ENCODE measurements around the gene CFAP157.

CFAP157 gene

DNA sequence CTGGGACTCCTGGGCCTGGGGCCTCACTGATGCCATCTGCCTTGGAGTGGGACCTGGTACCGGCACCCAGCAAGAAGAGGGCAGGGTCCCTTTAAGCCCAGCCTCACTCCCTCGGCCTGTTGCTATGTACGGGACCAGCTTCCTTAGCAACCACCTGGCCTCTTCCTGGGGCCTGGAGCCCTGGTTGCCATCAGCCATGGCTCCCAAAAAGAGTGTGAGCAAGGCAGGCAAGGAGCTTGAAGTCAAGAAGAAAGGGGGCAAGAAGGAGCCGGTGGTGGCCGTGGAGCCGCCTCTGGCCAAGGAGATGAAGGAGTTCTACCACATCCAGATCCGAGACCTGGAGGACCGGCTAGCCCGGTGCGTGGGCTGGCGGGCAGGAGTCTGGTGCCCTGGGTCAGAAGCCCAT is at the start of gene CFAP157:
Gene CFAP157, plus strand, starts transcription at position 153 of the 406 bp plus-strand sequence. Its CDS starts 44 bp downstream, at position 197.
- DNase-seq (ENCODE audit: low read depth in 1 of 2, low spot score in 1 of 2): no peak

- DNase-seq (ENCODE audit: low read depth in 1 of 2, low spot score in 1 of 2): no peak
These were observed 48.4 kb upstream of the CFAP157 start for GRCh38 chr9:127658428-127658827.

DNA sequence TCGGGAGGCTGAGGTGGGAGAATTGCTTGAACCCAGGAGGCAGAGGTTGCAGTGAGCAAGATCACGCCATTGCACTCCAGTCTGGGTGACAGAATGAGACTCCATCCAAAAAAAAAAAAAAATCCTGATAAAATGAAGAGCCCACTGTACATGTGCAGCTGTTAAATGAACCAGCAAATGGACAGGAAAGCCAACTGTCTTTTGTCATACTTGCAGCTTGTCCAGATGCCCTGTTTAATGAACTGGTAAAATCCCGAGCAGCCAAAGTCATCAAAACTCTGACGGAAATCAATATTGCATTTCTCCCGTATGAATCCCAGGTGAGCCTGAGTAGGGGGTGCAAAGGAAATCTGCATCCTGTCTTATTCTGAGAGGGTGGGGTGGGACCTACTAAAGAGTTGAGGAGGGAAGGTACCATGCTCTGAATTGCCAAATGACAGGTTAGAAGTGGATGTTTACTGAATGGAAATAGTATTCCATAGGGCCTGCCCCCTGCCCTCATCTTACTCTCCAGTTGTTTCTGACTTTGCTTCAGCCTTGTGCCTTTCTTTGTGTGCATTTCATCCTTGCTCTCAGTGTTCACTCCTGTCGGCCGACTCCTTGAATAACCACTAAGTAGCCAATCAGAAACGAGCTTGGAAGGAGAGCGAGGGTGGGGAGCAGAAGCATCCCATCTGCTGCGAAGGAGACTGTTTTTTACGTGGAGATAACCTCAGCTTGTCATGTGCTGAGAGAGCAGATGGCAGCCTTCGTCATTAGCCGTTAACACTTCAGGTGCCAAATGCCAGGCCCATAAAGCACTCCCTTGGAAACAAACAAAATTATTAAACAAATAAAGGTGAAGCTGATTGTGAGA is 45.7 kb upstream of the CFAP157 start:
- no peak for DNase-seq (ENCODE audit: low read depth in 1 of 2, low spot score in 1 of 2)

GRCh38 chr9:127662617-127663016 is 44.2 kb upstream of the CFAP157 start:
- DNase-seq (ENCODE audit: low read depth in 1 of 2, low spot score in 1 of 2): no peak

DNA sequence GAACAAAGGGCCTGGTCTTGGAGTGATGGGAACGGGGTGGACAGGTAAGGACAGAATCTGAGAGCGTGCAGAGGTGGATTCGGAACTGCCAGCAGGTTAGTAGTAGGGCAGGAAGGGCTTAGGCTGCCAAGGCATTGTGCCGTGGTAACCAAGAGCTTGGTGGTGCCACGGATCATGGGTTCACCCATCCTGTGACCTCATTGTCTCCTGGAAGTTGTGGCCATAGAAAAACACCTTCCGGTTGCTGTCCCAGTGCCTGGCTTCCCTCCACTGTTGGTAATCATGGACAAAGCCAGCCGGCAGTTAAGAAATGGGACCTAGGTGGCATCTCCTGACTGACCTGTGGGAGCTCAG is 42.5 kb upstream of the CFAP157 start:
- DNase-seq (ENCODE audit: low read depth in 1 of 2, low spot score in 1 of 2): no peak

- DNase-seq (ENCODE audit: low read depth in 1 of 2, low spot score in 1 of 2): no peak
These were observed 41.9 kb upstream of the CFAP157 start for GRCh38 chr9:127664678-127665507.

DNA sequence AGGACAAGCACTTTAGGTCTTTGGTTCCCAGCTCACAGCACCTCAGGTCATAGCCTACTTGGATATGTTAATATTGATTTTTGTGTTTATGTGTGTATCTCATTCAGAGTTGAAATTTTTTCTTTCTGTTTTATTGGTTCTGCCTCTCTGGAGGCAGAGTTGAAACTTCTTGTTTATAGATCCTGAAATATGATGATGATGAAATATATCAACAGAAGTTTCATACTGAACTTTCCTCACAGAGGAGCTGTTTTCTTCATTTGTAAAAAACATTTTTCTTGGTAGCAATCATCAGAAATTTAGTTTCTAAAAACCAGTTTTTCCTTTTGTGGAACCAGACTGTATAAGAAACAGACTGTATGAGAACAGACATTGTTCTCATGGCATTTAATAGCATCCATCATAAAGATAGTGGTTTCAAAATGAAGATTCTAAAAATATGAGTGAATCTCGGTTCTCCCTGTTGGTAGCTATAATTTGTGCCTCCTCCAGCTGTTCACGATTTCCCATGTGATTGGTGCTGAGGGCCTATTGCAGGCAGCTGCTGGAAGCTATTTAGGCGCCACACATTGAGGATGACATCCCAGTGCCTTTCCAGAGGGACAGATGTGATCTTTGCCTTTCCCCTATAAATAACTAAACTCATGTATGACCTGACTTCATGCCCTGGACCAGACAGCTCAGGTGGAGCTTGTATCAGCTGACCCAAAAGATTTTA is 39.5 kb upstream of the CFAP157 start:
- DNase-seq (ENCODE audit: low read depth in 1 of 2, low spot score in 1 of 2): no peak

DNA sequence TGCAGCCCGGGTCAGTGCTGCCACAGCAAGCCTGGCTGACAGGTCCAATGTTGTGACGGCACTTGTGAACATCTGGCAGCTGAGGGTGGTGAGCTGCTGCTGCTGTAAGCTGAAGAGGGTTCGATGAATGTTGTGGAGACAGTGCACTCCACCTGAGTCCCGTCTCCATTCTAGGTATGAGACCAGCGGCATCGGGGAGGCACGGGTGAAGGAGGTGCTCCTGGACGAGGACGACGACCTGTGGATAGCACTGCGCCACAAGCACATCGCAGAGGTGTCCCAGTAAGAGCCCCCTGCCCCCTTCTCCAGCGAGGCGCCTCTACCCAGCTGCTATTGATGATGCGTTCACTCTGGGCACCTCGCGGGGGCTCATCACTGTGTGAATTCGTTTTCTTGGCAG is 38.9 kb upstream of the CFAP157 start:
- no peak for DNase-seq (ENCODE audit: low read depth in 1 of 2, low spot score in 1 of 2)

GRCh38 chr9:127673234-127673633 is 33.6 kb upstream of the CFAP157 start:
- no peak for DNase-seq (ENCODE audit: low read depth in 1 of 2, low spot score in 1 of 2)

DNA sequence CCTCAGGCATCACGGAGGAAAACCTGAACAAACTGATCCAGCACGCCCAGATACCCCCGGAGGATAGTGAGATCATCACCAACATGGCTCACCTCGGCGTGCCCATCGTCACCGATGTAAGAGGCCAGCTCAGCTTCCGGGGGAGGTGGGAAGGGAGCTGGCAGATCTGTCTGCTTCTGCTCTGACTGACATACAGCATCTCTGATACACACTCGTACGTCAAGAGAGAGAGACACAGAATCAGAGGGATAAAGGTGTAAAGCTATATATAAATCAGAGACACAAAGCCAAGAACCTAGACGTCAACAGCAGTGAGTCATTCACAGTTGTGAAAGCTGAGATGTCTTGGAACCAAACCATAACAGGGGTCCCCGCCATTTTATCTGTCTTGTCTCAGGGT is 30.1 kb upstream of the CFAP157 start:
- DNase-seq (ENCODE audit: low read depth in 1 of 2, low spot score in 1 of 2): no peak

GRCh38 chr9:127679506-127679905 is 27.3 kb upstream of the CFAP157 start:
- DNase-seq (ENCODE audit: low read depth in 1 of 2, low spot score in 1 of 2): no peak

DNA sequence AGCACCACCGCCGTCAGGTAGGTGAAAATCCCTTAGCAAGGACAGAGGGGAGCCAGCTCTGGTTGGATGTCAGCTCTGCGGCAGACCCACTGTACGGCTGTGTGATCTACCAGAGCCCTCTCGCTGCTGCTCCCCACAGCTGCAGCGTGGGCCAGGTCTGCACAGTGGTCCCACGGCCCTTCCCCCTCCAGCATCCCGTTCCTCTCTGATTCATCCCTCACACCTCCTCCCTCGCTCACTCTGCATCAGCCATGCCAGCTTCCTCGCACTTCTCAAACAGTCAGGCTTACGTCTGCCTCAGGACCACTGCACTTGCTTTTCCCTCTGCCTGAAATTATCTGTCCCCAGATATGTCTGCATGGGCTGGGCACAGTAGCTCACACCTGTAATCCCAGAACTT is 26.6 kb upstream of the CFAP157 start:
- no peak for DNase-seq (ENCODE audit: low read depth in 1 of 2, low spot score in 1 of 2)

DNA sequence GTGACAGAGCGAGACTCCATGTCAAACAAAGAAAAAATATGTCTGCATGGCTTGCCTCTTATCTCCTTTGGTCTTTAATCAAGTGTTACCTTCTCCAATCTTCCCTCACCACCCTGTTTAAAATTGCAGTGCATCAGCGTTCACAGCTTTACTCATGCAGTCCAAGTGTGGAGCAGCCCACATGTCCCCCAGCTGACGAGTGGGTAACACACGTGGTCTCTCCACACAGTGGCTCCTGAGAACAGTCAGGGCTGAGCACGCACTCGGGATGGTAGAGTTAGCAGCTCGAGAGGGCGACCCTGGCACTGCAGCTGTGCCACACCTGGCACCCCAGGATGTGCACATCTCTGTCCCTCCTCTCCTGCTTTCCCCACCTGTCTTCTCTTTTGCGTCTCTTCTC is 25.9 kb upstream of the CFAP157 start:
- DNase-seq (ENCODE audit: low read depth in 1 of 2, low spot score in 1 of 2): no peak

DNA sequence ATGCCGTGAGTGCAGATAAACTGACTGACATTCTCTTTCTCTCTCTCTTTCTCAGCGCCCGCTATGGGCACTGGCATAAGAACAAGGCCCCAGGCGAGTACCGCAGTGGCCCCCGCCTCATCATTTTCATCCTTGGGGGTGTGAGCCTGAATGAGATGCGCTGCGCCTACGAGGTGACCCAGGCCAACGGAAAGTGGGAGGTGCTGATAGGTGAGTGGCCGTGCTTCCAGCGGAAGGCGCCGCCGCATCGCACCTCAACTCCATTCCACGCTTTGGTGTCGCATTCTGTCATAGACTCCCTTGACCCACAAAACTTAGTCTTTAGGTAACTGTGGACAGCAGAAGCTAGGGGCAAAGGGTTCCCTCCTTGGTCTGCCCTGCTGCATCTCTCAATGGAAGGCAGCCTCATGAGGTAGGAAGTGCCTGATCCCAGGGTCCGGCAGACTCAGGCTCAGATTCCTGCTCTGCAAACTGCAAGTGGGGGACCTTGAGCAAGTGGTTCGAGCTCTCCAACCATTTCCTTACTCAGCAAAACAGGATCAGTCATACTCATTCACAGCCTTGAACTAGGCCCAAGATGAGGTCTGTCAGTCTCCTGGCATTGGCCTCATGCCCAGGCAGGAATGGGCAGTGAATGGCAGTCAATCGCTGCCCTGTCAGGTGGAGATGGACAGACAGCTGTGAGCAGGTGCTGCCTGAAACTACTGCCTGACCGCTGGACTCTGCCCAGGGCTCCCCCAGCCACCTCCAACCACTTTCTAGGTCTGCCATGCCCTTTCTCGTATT is 24.2 kb upstream of the CFAP157 start:
- no peak for DNase-seq (ENCODE audit: low read depth in 1 of 2, low spot score in 1 of 2)

- DNase-seq (ENCODE audit: low read depth in 1 of 2, low spot score in 1 of 2): no peak
These were observed 23.1 kb upstream of the CFAP157 start for GRCh38 chr9:127683723-127684122.

GRCh38 chr9:127684576-127684975 is 22.2 kb upstream of the CFAP157 start:
- no peak for DNase-seq (ENCODE audit: low read depth in 1 of 2, low spot score in 1 of 2)

GRCh38 chr9:127686461-127687393 is 20.1 kb upstream of the CFAP157 start:
- no peak for DNase-seq (ENCODE audit: low read depth in 1 of 2, low spot score in 1 of 2)

GRCh38 chr9:127689329-127690000 is 17.3 kb upstream of the CFAP157 start:
- DNase-seq (ENCODE audit: low read depth in 1 of 2, low spot score in 1 of 2): no peak

GRCh38 chr9:127690735-127691134 is 16.1 kb upstream of the CFAP157 start:
- DNase-seq (ENCODE audit: low read depth in 1 of 2, low spot score in 1 of 2): no peak

Data from activated CD4-positive, alpha-beta T cell treated with anti-CD3 and anti-CD28 coated beads, Interleukin-2, amount 50 U/mL, for 24 hours (primary cell).